C4-2B (cell line): ENCODE data around the gene SORCS2.

ENCODE experiments used
- H3K27ac ChIP-seq: fragments of 450-650 bp; 2 replicates; pipeline ENCODE4 v1.5.1; 2017
- ZFX ChIP-seq: fragments of 450-650 bp; IDR thresholded peaks from 2 replicates; pipeline ENCODE4 v1.6.1; 2017
- TF ChIP-seq, protein P1 (sequence below): fragments of 450-650 bp; conservative IDR thresholded peaks from 2 replicates; pipeline ENCODE4 v1.5.1; 2017; ENCODE audit warnings: mild to moderate bottlenecking

The SORCS2 gene

DNA sequence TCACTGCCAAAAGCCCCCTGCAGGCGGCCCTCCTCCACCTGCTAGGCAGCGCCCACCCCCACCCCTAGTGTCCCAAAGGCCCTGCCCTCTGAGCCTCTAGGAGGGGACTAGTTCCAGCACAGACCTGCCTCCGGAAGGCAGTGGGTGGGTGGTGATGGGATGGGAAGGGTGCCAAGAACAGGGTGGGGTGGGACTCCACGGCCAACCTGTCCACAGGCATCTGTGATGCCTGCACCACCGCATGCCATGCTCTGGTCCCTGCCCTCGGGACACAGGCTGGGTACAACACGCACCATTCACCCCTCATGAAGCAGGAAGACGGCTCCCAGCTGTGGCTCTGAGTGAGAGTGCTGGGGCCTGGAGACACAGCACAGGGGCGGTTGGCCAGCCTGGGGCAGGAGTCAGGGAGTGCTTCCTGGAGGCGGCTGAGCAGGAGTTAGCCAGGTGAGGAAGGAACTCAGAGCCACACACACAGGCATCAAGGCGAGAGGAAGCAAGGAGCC lies 485.5 kb downstream of the SORCS2 start:
- TF ChIP-seq, protein P1, sequence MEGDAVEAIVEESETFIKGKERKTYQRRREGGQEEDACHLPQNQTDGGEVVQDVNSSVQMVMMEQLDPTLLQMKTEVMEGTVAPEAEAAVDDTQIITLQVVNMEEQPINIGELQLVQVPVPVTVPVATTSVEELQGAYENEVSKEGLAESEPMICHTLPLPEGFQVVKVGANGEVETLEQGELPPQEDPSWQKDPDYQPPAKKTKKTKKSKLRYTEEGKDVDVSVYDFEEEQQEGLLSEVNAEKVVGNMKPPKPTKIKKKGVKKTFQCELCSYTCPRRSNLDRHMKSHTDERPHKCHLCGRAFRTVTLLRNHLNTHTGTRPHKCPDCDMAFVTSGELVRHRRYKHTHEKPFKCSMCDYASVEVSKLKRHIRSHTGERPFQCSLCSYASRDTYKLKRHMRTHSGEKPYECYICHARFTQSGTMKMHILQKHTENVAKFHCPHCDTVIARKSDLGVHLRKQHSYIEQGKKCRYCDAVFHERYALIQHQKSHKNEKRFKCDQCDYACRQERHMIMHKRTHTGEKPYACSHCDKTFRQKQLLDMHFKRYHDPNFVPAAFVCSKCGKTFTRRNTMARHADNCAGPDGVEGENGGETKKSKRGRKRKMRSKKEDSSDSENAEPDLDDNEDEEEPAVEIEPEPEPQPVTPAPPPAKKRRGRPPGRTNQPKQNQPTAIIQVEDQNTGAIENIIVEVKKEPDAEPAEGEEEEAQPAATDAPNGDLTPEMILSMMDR, result no peak
- no peak for TF ChIP-seq ZFX
- no peak overlapping the region for H3K27ac ChIP-seq

- H3K27ac ChIP-seq, result no peak overlapping the region
- TF ChIP-seq, protein P1, result no peak
- TF ChIP-seq ZFX, result no peak
These were observed 486.0 kb downstream of the SORCS2 start for GRCh38 chr4:7678318-7678852.

DNA sequence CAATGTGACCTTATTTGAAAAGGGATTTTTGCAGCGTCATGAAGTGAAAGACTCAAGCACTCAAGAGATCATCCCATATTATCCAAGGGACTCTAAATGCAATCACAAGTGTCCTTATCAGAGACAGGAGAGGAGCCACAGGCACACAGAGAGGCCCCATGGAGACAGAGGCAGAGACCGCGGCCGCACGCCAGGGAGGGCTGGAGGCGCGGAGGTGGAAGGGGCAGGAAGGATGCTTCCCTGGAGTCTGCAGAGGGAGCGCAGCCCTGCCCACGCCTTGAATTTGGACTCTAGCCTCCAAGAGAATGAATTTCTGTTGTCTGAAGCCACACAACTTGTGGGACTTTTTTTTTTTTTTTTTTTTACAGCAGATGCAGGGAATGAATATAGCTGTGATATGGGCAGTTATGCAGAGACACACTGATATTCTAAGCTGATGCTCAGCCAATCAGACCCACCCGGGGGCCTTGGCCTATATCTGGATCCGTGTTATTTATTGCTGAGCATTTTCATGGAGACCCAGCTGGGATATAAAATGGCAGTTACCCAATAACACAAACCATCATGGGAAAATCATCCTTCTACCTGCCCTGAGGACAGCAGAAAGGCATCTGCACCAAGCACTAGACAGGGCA lies 487.2 kb downstream of the SORCS2 start:
- TF ChIP-seq, protein P1, result no peak
- TF ChIP-seq ZFX, result no peak
- H3K27ac ChIP-seq, result no peak overlapping the region

DNA sequence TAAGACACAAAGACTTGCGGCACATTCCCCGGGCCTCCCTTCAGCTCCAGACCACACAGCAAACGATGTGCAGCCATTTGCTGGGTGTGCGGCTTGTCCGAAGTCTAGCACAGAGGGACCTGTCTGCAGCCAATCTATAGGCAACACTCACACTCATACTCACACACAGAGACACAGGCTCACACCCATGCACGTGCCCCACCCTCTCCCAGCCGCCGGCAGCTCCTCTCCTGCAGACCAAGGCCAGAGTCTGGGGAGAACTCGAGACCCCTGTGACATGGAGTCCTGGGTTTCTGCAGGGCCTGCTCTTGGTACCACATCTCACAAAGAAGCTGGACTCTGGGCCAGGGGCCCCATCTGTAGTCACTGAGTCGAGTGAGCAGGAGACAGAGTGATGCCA lies 487.8 kb downstream of the SORCS2 start:
- H3K27ac ChIP-seq, result no peak overlapping the region
- no peak for TF ChIP-seq ZFX
- TF ChIP-seq, protein P1, result no peak

DNA sequence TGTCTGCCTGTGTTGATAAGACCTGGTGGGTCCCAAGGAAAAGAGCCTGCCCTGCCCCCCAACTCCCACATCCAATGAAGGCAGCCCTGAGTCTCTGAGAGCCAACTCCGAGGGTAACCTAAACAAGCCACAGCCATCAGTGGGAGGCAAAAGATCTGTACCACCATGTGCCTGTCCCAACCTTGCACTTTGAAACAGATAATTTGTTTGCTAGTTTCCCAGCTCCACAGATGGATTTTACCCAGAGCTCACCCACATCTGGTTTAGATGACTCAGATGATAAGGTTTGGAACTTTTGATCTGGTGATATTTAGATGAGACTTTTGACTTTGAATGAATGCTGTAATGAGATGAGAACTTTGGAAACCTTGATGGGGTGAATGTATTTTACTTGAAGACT lies 488.4 kb downstream of the SORCS2 start:
- no peak overlapping the region for H3K27ac ChIP-seq
- TF ChIP-seq, protein P1, result no peak
- TF ChIP-seq ZFX, result no peak

GRCh38 chr4:7683126-7683703 lies 490.9 kb downstream of the SORCS2 start:
- TF ChIP-seq, protein P1, result no peak
- TF ChIP-seq ZFX, result no peak
- H3K27ac ChIP-seq, result no peak overlapping the region

DNA sequence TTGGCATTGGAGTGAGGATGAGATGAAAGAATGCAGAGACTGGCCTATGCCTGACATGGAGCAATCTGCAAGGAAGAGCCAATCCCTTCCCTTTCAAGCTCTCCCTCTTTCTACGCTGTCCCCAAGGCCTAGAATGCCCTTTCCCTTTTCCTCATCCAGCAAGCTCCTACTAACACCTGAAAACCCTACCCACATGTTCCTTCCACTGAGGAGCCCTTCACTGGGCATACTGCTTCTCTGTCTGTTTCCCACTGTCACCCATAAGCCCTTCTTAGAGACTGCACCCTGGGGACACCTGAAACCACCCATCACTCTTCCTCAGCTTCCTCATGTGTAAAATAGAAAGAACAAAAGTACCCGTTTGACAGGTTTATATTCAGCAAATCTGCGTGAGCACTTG lies 492.0 kb downstream of the SORCS2 start:
- no peak for TF ChIP-seq ZFX
- TF ChIP-seq, protein P1, result no peak
- no peak overlapping the region for H3K27ac ChIP-seq
